ENCODE measurements around the gene ANK2.

ANK2 gene

DNA sequence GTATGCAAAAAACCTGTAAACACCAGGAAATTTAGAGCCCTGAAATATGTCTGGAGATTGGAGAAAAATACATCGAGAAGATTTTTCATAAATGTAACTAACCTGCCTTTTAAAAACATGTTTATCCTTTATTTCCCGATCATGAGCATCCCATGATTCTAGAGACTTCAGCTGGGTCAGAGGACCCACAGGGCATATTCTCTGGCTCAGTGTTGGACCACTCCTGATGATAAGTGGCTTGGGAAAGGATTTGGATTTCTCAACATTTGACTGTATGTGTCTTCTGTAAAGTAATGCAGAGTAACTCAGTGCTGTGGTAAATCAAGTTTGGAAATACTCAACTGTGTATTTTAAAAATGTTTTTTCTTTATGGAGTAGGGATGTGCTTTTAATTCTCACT, 40.0 kb upstream of the ANK2 start:
- TF ChIP-seq, protein P1, sequence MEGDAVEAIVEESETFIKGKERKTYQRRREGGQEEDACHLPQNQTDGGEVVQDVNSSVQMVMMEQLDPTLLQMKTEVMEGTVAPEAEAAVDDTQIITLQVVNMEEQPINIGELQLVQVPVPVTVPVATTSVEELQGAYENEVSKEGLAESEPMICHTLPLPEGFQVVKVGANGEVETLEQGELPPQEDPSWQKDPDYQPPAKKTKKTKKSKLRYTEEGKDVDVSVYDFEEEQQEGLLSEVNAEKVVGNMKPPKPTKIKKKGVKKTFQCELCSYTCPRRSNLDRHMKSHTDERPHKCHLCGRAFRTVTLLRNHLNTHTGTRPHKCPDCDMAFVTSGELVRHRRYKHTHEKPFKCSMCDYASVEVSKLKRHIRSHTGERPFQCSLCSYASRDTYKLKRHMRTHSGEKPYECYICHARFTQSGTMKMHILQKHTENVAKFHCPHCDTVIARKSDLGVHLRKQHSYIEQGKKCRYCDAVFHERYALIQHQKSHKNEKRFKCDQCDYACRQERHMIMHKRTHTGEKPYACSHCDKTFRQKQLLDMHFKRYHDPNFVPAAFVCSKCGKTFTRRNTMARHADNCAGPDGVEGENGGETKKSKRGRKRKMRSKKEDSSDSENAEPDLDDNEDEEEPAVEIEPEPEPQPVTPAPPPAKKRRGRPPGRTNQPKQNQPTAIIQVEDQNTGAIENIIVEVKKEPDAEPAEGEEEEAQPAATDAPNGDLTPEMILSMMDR (IDR thresholded peaks at IDR 0.05; ENCODE audit: borderline replicate concordance, insufficient read depth, low read depth, low read length): no peak

DNA sequence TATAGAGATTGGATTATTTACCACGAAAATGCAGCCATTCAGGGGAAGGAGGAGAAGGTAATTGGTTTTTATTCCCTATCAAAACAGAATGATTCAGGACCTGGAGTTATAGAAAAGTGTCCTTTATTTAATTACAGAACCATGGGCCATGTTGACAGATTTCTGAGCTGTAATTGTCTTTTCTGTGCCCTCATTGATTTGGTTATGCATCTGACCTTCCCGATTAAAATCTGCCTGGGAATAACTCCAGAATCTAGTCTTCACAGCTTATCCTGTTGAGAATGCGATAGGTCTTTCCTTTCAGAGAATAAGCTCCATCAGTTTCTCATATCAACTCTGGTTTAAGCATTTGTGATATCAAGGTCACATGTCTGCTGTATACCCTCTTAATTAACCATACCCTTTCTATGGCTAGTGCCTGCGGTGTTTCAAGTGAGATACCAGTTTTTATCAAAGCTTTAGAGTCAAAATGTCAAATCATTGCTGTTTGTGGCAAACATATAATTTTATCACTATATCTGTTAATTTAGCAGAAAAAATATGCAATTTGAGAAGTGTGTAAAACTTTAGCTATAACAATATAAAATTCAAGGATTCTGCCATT, 37.2 kb upstream of the ANK2 start:
- TF ChIP-seq, protein P1 (IDR thresholded peaks at IDR 0.05; ENCODE audit: borderline replicate concordance, insufficient read depth, low read depth, low read length): no peak
- no peak overlapping the region for H3K4me3 ChIP-seq (ENCODE audit: low read depth, low read length)

More for the DNA sequence above, 40.0 kb upstream of the ANK2 start:
- no peak overlapping the region for H3K4me3 ChIP-seq (ENCODE audit: low read depth, low read length)

DNA sequence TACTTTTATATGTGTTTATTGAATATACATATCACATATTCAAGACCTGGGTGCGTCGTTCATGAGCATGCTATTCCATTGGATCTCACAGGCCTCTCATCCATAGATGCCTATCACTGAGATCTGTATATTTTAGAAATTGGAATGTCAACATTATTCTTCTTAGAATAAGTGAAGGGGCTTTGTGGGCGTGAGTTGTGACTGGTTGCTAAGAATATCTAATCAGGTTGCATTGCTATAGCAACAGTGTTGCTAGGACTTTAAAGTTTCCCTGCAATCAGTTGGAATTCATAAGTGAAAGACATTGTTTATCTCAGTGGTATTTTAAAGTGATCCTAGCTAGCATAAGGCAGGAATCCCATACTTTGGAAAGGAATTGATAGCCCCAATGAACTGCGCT, 36.7 kb upstream of the ANK2 start:
- TF ChIP-seq, protein P1 (IDR thresholded peaks at IDR 0.05; ENCODE audit: borderline replicate concordance, insufficient read depth, low read depth, low read length): no peak
- no peak overlapping the region for H3K4me3 ChIP-seq (ENCODE audit: low read depth, low read length)

DNA sequence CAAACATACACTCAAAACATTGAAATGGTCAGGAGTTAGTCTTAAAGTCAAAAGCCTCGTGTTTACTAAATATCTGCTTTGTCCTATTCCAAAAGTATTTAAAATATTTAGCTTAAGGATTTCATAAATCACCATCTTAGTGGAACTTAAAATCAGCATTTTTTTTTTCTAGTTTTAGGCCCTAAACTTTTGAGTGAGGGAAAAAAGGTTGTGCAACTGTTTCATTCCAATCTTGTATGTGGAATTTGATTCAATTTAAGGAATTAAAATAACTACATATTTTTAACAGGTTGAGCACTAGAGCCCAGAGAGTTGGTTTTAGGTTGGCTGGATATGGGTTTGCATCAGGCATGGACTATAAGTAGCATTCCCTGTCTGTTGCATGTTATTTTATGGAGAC, 35.7 kb upstream of the ANK2 start:
- H3K4me3 ChIP-seq (ENCODE audit: low read depth, low read length): no peak overlapping the region
- TF ChIP-seq, protein P1 (IDR thresholded peaks at IDR 0.05; ENCODE audit: borderline replicate concordance, insufficient read depth, low read depth, low read length): no peak

DNA sequence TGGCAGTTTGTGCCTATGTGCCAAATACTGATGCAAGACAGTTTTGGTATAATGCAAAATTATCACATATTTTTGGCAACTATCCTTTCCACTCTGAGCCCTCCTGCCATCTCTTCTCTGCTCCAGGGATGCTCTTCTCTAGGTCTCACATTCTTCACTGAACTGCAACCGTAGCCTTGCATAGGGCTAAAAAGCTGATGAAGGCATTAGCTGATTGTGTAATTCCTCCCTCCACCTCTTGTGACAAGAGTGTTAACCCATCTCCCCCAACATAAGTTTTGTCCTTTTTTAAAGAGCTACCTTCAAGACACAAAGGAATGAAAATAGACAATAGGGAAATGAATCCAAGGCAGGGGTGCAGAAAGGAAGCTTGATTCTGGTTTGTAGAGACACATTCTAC, 33.1 kb upstream of the ANK2 start:
- TF ChIP-seq, protein P1 (IDR thresholded peaks at IDR 0.05; ENCODE audit: borderline replicate concordance, insufficient read depth, low read depth, low read length): no peak
- H3K4me3 ChIP-seq (ENCODE audit: low read depth, low read length): no peak overlapping the region

DNA sequence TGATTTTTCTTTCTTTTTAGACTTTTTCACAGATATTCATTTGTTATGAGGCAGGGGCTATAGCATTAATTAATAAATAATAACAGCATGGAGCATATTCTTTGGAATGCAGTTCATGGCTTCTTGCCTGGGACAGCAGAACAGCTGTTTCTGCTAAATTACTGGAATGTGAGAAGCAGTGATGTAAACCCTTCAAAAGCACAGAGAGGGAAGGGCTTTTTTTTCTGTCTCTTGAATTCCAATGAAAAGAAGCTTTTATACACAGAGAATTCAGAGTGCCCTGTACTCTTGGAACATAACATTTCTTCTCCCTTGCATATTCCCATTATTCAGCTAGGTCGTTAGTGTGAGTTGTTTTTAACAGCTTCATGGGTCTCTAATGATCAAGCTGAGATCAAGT, 28.5 kb upstream of the ANK2 start:
- H3K4me3 ChIP-seq (ENCODE audit: low read depth, low read length): no peak overlapping the region
- TF ChIP-seq, protein P1 (IDR thresholded peaks at IDR 0.05; ENCODE audit: borderline replicate concordance, insufficient read depth, low read depth, low read length): no peak

DNA sequence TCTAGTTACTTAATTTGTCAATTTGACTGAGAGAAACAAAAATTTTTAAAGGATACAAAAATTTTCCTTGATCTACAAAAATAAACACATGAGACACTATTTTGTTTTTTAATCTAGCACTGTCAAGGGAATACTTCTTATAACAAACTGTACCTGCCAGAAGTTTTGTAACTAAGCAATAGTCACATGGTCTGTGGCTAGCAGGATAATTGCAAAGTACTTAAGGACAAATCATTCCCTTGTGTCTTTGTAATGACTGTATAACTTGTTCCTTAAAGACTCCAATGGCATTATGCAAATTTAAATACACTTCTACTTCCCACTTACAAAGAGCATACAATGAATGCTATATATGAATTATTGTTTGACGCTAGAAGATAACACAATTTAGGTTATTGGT, 25.1 kb upstream of the ANK2 start:
- H3K4me3 ChIP-seq (ENCODE audit: low read depth, low read length): no peak overlapping the region
- TF ChIP-seq, protein P1 (IDR thresholded peaks at IDR 0.05; ENCODE audit: borderline replicate concordance, insufficient read depth, low read depth, low read length): no peak
